ENCODE measurements around the gene MYO1B. TPM values are rescaled to one million over a fixed set of nuclear protein-coding genes. Genes with fewer than 3 reads are reported as not detected.

Gene MYO1B
- total RNA-seq, 1 donor from 2014 or later: 2.5 TPM

GRCh38 chr2:191252699-191253098, 7.5 kb downstream of the MYO1B start:
- intact Hi-C loops (cut with micrococcal nuclease): no loop called here
- H3K27ac Mint-ChIP-seq: no peak overlapping the region
- POLR2A ChIA-PET: no interaction called here
- no peak for TF ChIP-seq CTCF (IDR thresholded peaks at IDR 0.05)
- no peaks in the 10 kb centered on the region for H3K36me3 Mint-ChIP-seq (ENCODE audit: low read depth)
- H3K4me1 Mint-ChIP-seq: peaks cover 3% of the 10 kb centered on the region
- CTCF ChIA-PET: no interaction called here
- H3K27me3 Mint-ChIP-seq: no peaks in the 10 kb centered on the region
- no peaks in the 10 kb centered on the region for H3K9me3 Mint-ChIP-seq
- no peak overlapping the region for H3K4me3 Mint-ChIP-seq
- DNase-seq (no peak), ATAC-seq (ENCODE audit: low read depth) (no peak)

GRCh38 chr2:191253476-191253875, 8.3 kb downstream of the MYO1B start:
- ChIA-PET POLR2A (no interaction called here), CTCF (no interaction called here)
- Mint-ChIP-seq H3K27ac (no peak overlapping the region), H3K9me3 (no peaks in the 10 kb centered on the region), H3K4me1 (no peaks in the 10 kb centered on the region), H3K4me3 (no peak overlapping the region), H3K36me3 (ENCODE audit: low read depth) (no peaks in the 10 kb centered on the region), H3K27me3 (no peaks in the 10 kb centered on the region)
- intact Hi-C loops (cut with micrococcal nuclease): no loop called here
- no peak for TF ChIP-seq CTCF (IDR thresholded peaks at IDR 0.05)
- no peak for ATAC-seq (ENCODE audit: low read depth)
- no peak for DNase-seq

DNA sequence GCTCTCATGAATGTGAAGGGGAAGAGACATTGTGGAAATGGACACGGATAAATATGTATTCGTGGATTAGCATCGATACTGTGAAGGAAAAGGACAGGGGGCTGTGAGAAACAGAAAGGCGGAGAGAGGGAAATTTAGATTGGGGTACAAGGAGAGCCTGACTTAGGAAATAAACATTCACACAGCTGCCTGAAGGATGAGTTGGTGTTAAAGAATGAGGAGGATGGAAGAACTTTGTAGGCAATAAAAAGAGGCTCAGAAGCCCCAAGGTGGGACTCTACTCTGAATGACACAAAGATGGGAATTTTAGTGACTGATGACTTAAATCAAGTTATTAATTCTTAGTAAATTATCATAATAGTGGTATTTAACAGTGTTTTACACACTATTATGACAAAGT, 10.1 kb downstream of the MYO1B start:
- no peaks in the 10 kb centered on the region for H3K27me3 Mint-ChIP-seq
- DNase-seq: no peak
- TF ChIP-seq CTCF (IDR thresholded peaks at IDR 0.05): no peak
- no peaks in the 10 kb centered on the region for H3K9me3 Mint-ChIP-seq
- H3K27ac Mint-ChIP-seq: no peak overlapping the region
- ATAC-seq (ENCODE audit: low read depth): no peak
- no peaks in the 10 kb centered on the region for H3K4me1 Mint-ChIP-seq
- H3K4me3 Mint-ChIP-seq: no peak overlapping the region
- POLR2A ChIA-PET: no interaction called here
- H3K36me3 Mint-ChIP-seq (ENCODE audit: low read depth): no peaks in the 10 kb centered on the region
- intact Hi-C loops (cut with micrococcal nuclease): no loop called here
- CTCF ChIA-PET: no interaction called here

GRCh38 chr2:191255756-191256312, 10.6 kb downstream of the MYO1B start:
- no peaks in the 10 kb centered on the region for H3K36me3 Mint-ChIP-seq (ENCODE audit: low read depth)
- DNase-seq: no peak
- H3K27me3 Mint-ChIP-seq: no peaks in the 10 kb centered on the region
- no peak overlapping the region for H3K4me3 Mint-ChIP-seq
- no peak overlapping the region for H3K27ac Mint-ChIP-seq
- no peak for TF ChIP-seq CTCF (IDR thresholded peaks at IDR 0.05)
- H3K9me3 Mint-ChIP-seq: no peaks in the 10 kb centered on the region
- POLR2A ChIA-PET: no interaction called here
- no peaks in the 10 kb centered on the region for H3K4me1 Mint-ChIP-seq
- ATAC-seq (ENCODE audit: low read depth): no peak
- CTCF ChIA-PET: no interaction called here
- intact Hi-C loops (cut with micrococcal nuclease): no loop called here

DNA sequence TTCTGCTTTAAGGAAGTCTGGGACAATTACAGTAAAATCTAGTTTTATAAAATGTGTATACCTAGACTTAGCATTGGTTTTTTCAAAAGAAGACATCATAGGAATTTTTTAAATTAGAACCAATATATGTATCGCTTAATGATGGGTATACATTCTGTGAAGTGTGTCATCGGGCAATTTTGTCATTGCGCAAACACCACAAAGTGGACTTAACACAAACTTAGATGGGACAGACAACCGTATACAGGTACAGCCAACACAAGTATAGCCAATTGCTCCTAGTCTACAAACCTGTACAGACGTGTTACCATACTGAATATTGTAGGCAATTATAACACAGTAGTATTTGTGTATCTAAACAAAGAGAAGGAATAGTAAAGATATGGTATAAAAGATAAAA, 12.7 kb downstream of the MYO1B start:
- H3K4me3 Mint-ChIP-seq: no peak overlapping the region
- intact Hi-C loops (cut with micrococcal nuclease): no loop called here
- no peak for TF ChIP-seq CTCF (IDR thresholded peaks at IDR 0.05)
- no peaks in the 10 kb centered on the region for H3K27me3 Mint-ChIP-seq
- no peak overlapping the region for H3K27ac Mint-ChIP-seq
- CTCF ChIA-PET: no interaction called here
- H3K4me1 Mint-ChIP-seq: no peaks in the 10 kb centered on the region
- ATAC-seq (ENCODE audit: low read depth) (no peak), DNase-seq (no peak)
- H3K9me3 Mint-ChIP-seq: no peaks in the 10 kb centered on the region
- H3K36me3 Mint-ChIP-seq (ENCODE audit: low read depth): no peaks in the 10 kb centered on the region
- POLR2A ChIA-PET: no interaction called here
